GM12874 (cell line): ENCODE data around the gene SUPT3H.

Experiments
- CTCF ChIP-seq: IDR thresholded peaks from 2 replicates; pipeline ENCODE4 v1.5.1; 2011; ENCODE audit warnings: low read depth, mild to moderate bottlenecking, control low read depth, low read length, moderate library complexity; ENCODE audit not compliant: insufficient read depth

The SUPT3H gene

GRCh38 chr6:44956396-44956795, 421.3 kb downstream of the SUPT3H start:
- no peak for TF ChIP-seq CTCF

- TF ChIP-seq CTCF: no peak
Measured at GRCh38 chr6:44955145-44955544, 422.6 kb downstream of the SUPT3H start.

GRCh38 chr6:44954281-44954680, 423.5 kb downstream of the SUPT3H start:
- no peak for TF ChIP-seq CTCF

GRCh38 chr6:44951253-44951747, 426.4 kb downstream of the SUPT3H start:
- TF ChIP-seq CTCF: no peak

GRCh38 chr6:44949596-44950201, 428.0 kb downstream of the SUPT3H start:
- TF ChIP-seq CTCF: no peak

GRCh38 chr6:44943541-44943940, 434.2 kb downstream of the SUPT3H start:
- TF ChIP-seq CTCF: no peak

- TF ChIP-seq CTCF: no peak
Measured at GRCh38 chr6:44942798-44943197, 434.9 kb downstream of the SUPT3H start.

GRCh38 chr6:44942201-44942600, 435.5 kb downstream of the SUPT3H start:
- TF ChIP-seq CTCF: no peak
